Activated CD8-positive, alpha-beta memory T cell treated with anti-CD3 and anti-CD28 coated beads for 36 hours (primary cell): ENCODE data around the gene LRRTM3. TPM values are rescaled to one million over a fixed set of nuclear protein-coding genes. Genes with fewer than 3 reads are reported as not detected.

Experiments
- CTCF ChIA-PET: fragments of 350-600 bp; sonication (Branson Sonifier 250); formaldehyde crosslinking; loops from one replicate; lab custom pipeline; 2021; ENCODE audit warnings: antibody characterized with exemption; lab: Charles Lee
- POLR2A ChIA-PET: fragments of 350-600 bp; sonication (Branson Sonifier 250); formaldehyde crosslinking; loops from one replicate; lab custom pipeline; 2021; ENCODE audit warnings: antibody characterized with exemption; lab: Charles Lee
- total RNA-seq, 2 experiments: library from RNA; stranded (reverse); gene quantifications; one replicate each; pipeline ENCODE4 v1.2.3, GENCODE V29; 2021

LRRTM3 gene
- total RNA-seq, 2 experiments from 2014 or later: not detected

GRCh38 chr10:67098461-67098860, 172.6 kb downstream of the LRRTM3 start:
- POLR2A ChIA-PET: no interaction called here

DNA sequence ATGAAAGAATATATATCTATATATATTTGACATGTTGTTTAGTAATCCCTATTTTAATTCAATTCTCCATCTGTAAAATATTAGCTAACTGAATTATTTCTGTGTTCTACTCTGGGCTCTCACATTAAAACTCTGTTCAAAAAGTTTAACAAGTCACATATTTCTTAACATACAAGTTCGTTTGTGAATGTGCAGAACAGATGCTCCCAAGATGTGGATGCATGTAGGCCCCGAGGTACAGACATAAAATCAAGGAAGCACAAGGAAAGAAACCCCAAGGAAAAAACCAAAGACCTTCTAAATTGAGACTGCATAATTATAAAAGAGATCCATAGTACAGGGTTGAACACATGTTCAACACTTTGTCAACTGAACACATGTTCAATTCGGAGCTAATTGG, 175.1 kb downstream of the LRRTM3 start:
- POLR2A ChIA-PET: no interaction called here
- CTCF ChIA-PET: no interaction called here

More at GRCh38 chr10:67098461-67098860, 172.6 kb downstream of the LRRTM3 start:
- CTCF ChIA-PET: no interaction called here

DNA sequence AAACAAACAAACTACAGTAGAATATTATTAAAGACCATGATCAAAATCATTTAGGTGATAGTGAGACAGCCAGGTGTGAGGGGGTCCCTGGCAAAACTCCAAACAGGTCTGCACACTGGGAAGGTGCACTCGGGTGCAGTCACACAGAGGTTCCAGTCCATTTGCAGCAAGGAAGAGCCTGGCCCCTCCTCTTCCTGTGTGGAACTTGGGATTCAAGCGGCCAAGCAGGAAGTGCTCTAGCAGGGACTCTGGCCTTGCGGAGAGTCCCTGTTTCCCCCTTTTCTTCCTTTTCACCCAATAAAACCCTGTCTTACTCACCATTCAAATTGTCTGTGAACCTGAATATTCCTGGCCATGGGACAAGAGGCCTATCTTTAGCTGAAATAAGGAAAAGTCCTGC, 181.8 kb downstream of the LRRTM3 start:
- ChIA-PET POLR2A (no interaction called here), CTCF (no interaction called here)

- ChIA-PET CTCF (no interaction called here), POLR2A (no interaction called here)
Observed at GRCh38 chr10:67110286-67110685, 184.4 kb downstream of the LRRTM3 start.

DNA sequence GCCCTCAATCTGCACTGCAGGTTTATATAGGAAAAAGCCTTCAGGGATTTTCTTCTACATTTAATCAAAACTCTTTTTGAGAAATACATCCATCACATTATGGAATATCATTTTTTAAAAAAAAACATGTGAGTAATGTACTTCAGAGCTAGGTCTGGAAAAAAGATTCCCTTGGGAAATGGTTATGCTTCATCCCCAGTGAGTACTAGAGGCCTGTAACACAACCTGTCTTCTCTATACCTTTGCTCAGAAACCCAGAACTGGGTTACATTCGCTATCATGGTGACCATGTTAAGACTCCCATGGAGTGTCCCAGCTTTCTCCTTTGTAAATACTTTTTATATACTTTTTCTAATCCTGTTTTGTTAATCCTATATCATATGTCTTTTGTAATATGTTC, 186.9 kb downstream of the LRRTM3 start:
- POLR2A ChIA-PET: no interaction called here
- CTCF ChIA-PET: no interaction called here

DNA sequence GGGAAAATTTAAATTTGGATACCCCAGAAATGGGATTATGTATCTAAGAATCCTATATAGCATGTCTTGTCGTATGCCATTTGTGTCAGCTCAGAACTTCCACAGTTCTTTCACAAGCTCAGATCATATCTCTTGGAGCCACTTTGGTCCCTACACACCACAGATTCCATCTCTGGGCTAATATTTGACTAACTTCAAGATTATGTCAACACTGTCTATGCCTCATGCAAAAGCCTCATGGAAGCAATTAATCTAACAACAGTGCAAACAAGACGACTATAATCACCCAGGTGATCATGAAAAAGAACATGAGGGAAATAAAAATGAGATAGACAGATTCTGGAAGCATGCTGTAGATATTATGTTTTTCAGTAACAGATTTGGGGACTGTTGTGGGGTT, 189.1 kb downstream of the LRRTM3 start:
- CTCF ChIA-PET: no interaction called here
- POLR2A ChIA-PET: no interaction called here

DNA sequence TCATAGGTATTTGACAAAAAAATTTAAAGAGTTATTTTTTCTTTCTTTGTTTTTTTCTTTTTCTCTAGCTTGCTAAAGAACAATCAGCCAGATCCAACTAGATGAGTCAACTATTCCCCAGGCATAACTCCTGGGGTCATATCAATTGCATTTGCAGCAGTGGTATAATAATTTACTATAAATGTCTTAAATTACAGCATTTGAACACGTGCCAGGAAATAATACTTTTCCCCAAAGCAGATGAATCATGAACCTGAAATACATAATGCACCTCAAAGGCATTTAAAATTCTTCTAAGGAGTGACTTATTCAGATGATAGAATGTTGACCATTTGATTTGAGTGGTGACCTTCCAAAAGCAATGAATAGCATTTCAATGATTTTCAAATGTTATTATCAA, 190.1 kb downstream of the LRRTM3 start:
- POLR2A ChIA-PET: no interaction called here
- CTCF ChIA-PET: no interaction called here

DNA sequence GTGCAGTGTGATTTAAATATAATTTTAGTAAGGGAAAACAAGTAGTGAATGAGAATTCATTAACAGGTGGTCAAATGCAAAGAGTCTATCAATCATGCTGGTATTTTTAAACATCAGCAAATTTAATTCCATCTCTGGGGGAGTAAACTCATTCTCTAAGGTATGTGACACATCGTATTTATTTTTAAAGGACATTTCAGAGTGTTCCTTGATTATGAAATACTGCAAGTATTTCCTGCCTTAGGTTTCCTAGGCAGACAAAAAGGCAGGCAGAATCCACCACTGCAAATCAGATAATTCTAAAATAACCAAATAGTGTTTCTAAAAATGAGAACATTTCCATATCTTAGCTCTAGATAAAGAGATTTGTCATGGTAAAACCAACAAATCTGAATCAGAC, 193.8 kb downstream of the LRRTM3 start:
- ChIA-PET CTCF (no interaction called here), POLR2A (no interaction called here)

GRCh38 chr10:67127441-67127840, 201.6 kb downstream of the LRRTM3 start:
- ChIA-PET POLR2A (no interaction called here), CTCF (no interaction called here)

GRCh38 chr10:67140641-67141040, 214.8 kb downstream of the LRRTM3 start:
- POLR2A ChIA-PET: no interaction called here

DNA sequence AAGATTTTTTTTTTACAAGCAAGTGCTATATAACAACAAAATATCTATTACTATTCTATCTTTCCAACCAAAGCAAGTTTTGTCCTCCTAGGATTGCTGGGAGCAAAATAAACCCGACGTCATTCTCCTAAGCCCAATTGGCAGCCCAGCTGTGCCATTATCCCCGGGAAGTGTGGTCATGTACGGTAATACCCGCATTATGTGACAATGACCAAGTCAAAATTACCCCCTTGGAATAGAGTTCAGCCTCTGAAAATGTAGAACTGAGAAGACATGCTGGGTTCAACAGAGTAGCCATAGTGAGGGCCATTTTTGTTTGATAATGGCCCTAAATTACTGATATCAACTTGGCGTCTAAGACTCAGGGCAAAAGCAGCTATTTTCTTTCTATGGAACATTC, 215.5 kb downstream of the LRRTM3 start:
- ChIA-PET POLR2A (no interaction called here), CTCF (no interaction called here)

More at GRCh38 chr10:67140641-67141040, 214.8 kb downstream of the LRRTM3 start:
- CTCF ChIA-PET: no interaction called here

DNA sequence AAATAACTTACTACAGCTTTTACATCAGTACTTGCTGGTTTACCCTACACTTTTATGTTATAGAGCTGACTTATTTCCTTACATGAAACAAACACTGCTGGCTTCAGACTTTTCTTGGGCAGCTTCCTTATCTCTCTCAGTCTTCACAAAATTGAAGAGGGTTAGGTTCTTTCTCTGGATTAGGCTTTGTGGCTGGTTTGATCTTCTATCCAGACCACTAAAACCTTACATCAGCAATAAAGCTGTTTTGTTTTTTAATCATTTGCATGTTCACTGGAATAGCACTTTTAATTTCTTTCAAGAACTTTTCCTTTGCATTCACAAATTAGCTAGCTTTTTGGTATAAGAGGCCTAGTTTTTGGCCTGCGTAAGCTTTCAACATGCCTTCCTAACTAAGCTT, 218.7 kb downstream of the LRRTM3 start:
- CTCF ChIA-PET: no interaction called here

More for the DNA sequence above, 218.7 kb downstream of the LRRTM3 start:
- POLR2A ChIA-PET: no interaction called here
